GM19328 (cell line): ENCODE results near the gene MPHOSPH9.
"Not testable (repeated sequence)": the region's sequence is repeated elsewhere in the genome, so short reads cannot be mapped to it uniquely, and the experiment has no call there.

Source experiments
- ATAC-seq: cut with Tn5 transposase; IDR thresholded peaks from one replicate; pipeline ENCODE4 v1.9.1; 2021; ENCODE audit warnings: mild to moderate bottlenecking, moderate library complexity; ENCODE audit not compliant: unreplicated experiment

Gene MPHOSPH9

DNA sequence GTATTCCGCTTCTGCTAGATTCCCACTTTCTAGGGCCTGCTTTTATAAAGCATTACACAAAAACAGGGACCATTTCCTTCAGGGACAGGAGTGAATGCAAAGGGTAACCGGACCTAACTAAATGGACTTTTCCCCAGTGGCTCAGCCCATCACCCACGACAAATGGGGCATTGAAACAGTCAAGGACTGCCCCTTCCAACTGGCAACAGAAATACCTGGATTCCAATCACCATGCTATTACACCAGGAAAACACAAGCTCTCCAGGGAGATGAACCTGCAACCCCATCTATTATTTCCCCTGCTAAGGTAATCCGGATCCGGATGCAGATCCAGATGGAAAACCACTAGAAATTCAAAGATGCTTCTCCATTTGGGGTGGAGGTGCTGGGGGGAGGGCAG is 1.0 kb downstream of the MPHOSPH9 start:
- ATAC-seq: no peak

DNA sequence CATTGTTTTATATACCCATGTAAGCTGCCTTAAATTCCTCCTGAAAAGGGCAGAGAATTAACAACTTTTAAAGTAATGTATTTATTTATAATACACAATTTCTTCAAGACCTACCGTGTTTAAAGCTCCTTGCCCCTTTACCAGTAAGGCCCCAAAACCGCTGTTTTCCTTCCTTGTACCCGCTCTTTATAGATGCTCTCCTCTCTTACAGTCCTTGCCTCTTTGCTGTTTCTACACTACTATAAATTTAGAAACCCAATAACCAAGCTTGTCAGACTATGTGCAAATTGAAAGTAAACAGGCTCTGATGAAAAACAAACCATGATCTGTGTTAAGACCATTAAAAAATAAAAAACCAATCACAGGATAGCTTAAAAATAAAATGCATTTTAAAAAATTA is 3.9 kb downstream of the MPHOSPH9 start:
- ATAC-seq: no peak

DNA sequence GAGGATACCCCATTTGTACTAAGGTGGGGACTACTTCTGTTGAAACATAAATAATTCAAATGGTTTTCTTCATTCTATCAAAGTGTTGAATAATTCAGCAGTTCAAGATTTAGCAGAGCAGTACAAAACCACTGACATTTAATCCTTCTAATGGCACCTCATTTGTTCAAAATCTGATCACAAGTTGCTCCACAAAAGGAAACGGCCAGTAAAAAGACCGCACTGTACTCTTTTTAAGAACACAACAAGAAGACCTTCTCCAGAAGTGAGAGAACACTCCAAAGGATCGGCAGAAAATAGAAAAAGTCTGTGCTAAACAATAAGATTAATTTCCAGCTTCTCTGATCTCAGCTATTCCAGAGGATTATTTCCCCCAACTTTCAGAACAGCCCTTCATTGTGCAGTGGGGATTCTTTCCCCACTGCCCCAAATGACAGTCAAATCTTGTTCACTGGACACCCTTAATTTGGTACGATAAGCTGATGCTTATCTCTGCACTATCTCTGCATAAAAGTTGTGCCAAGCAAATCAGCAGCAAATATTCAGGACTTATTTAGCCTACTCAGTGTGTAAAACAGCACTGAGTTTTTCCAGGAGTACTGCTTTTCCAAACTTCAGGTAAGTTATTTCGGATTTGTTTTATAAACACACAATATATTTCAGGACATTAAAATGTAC is 5.2 kb downstream of the MPHOSPH9 start:
- ATAC-seq: no peak

DNA sequence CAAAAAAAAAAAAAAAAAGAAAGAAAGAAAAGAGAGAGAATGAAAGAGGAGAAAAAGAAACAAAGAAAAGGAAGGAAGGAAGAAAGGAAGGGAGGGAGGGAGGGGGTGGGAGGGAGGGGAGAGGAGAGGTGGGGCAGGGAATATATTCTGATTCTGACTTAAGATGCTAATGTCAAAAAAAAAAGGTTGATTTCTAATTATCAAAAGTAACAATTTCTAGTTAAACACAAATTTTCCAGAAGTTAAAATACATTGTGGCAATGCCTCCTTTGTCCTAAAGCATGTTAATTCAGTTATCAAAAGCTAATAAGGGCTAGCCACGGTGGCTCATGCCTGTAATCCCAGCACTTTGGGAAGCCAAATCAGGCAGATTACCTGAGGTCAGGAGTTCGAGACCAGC is 7.5 kb downstream of the MPHOSPH9 start:
- no peak for ATAC-seq

DNA sequence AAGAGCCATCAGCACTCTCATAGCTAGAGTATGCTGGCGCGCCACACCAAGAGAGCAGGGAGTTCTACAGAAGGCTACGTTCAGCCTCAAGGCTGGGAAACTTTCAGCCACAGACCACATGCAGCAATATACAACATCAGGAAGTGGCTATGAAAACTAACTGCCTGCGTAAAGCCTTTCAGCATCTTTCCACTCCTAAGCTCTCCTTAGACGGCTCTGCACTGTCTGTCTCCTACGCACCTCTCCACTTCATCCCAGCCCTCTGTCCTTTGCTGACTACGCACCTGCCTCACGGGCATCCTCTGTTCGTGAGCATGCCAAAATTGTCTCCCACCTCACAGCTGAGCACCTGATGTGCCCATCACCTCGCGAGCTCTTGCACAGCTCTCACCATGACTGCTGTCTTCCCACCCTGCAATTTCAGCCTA is 9.7 kb downstream of the MPHOSPH9 start:
- no peak for ATAC-seq

DNA sequence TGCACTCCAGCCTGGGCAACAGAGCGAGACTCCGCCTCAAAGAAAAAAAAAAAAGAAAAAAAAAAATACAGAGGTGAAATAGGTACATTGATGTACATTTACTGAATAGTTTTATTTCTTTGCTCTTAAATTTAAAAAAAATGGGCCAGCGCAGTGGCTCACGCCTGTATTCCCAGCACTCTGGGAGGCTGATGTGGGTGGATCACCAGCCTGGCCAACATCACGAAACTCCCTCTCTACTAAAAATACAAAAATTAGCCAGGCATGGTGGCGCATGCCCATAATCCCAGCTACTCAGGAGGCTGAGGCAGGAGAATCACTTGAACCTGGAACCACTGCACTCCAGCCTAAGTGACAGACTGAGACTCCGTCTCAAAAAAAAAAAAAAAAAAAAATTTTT is 25.1 kb downstream of the MPHOSPH9 start:
- ATAC-seq: not testable (repeated sequence)

DNA sequence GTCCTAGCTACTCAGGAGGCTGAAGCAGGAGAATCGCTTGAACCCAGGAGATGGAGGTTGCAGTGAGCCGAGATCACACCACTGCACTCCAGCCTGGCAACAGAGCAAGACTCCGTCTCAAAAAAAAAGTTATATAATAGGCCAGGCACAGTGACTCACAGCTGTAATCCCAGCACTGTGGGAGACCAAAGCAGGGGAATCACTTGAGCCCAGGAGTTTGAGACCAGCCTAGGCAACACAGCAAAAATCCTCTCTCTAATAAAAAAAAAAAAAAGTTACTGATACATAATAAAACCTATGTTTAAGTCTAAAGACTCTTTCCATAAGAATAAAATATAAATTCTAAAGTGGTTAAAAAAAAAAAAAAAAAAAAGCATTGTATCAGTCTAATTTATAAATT is 26.1 kb downstream of the MPHOSPH9 start:
- not testable (repeated sequence) for ATAC-seq

DNA sequence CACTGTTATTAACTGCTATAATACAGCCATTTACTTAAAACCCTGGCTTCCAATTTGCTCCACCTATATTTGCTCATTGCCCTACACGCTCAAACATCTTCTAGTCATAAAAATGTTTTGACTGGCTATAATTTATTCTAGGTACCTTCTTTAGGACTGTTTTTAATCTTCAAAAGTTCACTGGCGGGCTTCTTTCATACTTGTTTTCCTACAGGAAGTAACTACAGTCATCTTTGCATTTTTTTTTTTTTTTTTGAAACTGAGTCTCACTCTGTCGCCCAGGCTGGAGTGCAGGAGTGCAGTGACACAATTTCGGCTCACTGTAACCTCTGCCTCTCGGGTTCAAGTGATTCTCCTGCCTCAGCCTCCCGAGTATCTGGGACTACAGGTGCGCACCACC is 32.5 kb downstream of the MPHOSPH9 start:
- no peak for ATAC-seq

DNA sequence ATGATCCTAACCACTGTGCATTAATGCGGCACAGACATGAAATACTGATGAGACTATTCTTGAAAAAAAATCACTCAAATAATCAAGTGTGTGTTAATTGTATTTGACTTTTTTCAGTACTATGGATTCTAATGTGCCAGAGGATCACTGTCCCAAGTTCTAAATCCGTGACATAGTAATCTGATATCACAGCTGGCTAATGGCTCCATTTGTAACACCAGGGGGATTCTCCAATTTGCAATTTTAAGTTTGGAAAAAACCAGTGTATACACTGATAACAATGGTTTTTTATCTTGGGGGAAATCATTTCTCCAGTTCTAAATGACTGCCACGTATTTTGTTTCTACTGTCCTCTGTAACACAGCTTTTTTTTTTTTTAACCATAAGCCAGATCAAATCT is 33.0 kb downstream of the MPHOSPH9 start:
- no peak for ATAC-seq

DNA sequence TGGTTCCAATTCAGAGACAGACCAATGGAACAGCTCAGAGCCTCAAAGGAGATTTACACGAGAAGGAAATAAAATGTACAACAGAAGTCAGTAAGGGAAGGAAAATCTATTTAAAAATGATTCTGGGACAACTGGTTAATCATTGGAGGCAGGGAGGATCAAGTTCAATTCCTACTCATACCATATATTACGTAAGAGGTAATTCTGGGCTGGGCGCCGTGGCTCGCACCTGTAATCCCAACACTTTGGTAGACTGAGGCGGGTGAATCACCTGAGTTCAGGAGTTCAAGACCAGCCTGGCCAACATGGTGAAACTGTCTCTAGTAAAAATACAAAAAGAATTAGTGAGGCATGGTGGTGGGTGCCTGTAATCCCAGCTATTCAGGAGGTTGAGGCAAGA is 45.3 kb downstream of the MPHOSPH9 start:
- no peak for ATAC-seq

DNA sequence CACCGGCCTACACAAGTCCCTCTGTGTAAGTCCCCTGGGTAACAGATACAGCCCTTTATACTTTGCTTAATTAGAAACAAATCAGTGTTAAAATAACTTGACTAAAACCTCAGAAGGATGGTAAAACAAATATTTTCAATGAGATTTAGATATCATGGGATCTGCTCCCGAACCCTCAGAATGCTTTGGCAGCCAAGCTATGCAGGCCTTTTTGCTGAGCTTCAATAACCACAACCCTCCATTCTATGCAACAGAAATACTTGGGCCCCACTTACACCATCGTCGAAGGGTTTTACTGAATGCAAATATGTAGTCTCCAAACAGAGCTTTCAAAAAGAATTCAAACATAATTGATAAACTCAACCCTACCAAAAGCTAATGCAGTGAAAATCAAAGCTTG is 52.8 kb downstream of the MPHOSPH9 start:
- ATAC-seq: no peak

DNA sequence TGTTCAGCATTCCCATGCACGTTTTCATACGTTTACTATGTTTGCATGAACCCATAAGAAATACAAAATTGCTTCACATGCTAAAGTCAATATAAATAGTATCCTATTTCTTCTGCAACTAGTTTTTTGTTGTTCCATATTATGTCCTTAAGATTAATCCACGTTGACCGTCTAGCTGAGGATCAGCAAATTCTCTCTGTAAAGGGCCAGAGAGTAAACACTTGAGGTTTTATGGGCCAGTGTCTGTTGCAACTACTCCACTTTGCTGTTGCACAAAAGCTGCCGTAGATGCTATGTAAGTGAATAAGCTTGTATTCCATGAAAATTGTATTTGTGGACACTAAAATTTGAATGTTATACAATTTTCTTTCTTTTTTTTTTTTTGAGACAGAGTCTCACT is 61.0 kb downstream of the MPHOSPH9 start:
- ATAC-seq: no peak

DNA sequence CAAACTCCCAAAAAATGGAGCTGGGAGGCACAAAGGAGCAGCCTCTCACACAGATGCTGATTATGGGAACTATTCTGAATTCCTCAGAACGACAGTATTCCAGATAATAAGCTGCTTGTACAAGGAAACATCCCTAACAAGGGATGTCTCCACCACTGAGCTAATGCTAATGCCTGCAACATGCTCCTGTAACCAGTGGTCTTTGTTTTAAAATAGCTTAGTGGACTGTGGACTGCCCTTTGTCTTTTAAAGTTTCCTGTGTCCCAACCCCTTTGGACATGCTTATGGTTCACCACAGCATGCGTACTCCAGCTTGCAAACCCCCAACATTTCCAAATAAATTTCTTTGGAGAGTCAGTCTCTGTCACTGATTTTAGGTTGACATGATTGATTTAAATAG is 65.6 kb downstream of the MPHOSPH9 start:
- no peak for ATAC-seq

DNA sequence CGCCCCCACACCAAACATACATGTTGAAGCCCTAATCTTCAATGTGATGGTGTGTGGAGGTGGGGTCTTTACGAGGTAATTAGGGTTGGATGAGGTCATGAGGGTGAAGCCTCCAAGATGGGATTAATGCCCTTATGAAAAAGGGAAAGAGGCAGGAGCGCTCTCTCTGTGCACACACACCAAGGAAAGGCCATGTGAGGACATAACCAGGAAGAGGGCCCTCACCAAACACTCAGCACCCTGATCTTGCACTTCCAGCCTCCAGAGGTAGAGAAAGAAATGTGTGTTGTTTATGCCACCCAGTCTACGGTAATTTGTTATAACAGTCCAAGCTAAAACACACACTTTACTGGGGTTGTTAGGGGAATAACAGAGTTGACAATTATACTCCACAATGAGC is 67.4 kb downstream of the MPHOSPH9 start:
- ATAC-seq: no peak

DNA sequence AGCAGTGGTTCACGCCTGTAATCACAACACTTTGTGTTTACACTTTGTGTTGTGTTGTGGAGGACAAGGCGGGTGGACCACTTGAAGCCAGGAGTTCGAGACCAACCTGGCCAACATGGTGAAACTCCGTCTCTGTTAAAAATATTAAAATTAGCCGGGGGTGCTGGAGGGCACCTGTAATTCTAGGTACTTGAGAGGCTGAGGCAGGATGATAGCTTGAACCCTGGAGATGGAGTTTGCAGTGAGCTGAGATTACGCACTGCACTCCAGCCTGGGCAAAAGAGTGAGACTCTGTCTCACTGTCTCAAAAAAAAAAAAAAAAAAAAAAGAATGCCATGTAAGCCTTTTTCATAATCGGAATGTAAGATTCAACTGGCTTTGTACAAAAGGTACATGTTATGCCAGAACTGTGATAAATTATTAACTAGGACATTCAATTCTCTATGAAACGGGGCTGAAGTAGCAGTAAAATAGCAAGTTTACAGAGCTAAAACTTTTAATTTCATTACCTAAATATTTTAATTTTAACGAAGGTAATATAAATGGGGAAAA is 68.2 kb downstream of the MPHOSPH9 start:
- no peak for ATAC-seq

DNA sequence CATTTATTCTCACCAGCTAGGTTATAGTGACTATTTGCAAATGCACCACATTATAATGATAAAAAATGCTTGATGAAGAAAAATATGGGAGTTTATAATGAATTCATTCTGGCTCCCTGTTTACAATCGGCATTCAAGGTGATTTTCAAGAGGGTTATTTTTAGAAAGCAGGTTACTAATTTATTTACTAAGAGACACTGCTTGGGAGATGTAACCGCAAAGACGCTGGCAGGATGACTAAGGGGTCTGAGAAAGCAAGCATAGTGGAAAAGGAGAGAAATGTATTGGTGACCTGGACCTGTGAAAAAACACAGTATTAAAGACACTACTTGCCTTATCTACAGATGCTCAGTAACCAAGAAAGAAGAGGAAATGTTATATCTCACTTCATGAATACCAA is 68.7 kb downstream of the MPHOSPH9 start:
- ATAC-seq: no peak

DNA sequence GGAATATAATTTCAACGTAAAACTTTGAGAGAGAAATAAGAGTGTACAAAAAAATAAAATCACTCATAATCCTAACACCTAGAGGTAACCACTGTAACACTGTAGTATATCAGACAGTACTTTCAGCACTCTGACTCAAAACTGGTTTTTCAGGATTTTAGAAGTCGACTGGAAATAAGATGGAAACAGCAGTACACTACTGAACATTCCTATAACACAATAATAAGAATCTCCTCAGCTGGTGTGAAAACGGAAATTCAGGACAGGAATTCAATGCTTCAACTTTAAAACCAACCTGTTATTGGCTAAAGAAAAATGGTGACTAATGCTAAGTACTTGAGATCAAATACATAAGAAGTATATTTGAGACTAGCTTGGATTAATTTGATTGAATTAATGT is 69.7 kb downstream of the MPHOSPH9 start:
- ATAC-seq: no peak

DNA sequence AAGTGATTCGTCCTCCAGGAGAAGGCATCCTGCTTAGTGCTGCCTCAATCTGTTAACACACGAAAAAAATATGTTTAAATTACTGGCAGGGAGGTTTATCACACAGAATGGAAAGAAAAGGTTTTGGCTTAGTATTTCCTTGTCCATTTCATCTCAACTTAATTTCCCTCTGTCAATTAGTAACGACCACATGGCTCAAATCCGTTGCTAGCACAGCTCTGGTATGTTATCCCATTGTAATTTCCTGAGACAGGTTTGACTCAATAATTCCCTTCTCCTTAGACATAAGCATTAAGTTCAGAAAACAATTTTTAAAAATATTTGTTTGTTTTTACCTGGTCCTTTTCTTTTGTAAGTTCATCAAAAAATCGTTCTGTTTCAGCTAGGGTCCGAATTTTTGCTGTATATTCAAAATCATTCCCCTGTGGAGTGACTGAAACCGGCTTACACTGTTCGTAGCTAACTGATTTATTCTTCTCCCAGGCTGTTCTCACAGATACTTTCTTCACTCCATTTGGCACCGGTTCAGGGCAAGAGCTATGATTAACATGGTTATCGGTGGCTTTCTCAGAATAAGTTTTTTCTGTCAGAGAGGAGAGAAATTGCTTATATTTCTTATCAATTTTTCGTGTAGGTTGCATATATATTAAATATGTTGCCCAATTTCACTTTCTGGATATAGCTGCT is 72.0 kb downstream of the MPHOSPH9 start:
- ATAC-seq: no peak

DNA sequence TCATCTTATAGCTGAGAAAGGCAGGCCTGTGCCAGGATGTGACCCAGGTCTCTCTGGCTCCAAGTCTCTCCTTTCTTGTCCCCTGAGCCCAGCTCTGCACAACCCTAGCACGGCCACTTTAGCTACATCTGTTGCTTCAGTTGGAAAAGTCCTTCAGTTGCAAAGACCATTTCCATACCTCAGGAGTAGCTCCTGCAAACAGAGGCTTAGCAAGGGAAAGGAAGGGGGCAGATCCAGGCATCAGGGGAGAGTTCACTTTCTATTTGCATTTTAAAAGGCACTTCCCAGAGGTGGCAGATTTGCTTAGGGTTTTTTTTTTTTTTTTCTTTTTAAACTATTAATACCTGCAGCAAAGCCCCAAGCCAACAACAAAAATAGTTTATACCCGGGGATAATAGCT is 79.0 kb downstream of the MPHOSPH9 start:
- no peak for ATAC-seq

DNA sequence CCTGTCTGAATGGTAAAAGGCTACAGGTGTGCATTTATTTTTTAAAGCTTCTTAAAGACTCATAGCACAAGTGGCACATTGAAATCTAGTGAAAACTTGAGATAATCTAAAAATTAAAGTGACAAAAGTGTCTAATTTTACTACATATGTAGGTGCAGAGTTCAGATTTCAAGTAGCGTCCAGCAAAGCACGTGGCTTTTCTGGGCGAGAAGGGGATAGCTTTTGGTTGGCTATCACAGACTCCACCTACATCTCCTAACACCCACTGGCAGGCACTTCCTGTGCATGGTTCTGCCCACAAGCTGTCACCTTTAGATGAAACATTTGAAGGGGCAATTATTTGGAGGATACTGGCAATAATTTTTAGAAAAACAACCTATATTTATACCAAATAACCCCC is 80.1 kb downstream of the MPHOSPH9 start:
- no peak for ATAC-seq

DNA sequence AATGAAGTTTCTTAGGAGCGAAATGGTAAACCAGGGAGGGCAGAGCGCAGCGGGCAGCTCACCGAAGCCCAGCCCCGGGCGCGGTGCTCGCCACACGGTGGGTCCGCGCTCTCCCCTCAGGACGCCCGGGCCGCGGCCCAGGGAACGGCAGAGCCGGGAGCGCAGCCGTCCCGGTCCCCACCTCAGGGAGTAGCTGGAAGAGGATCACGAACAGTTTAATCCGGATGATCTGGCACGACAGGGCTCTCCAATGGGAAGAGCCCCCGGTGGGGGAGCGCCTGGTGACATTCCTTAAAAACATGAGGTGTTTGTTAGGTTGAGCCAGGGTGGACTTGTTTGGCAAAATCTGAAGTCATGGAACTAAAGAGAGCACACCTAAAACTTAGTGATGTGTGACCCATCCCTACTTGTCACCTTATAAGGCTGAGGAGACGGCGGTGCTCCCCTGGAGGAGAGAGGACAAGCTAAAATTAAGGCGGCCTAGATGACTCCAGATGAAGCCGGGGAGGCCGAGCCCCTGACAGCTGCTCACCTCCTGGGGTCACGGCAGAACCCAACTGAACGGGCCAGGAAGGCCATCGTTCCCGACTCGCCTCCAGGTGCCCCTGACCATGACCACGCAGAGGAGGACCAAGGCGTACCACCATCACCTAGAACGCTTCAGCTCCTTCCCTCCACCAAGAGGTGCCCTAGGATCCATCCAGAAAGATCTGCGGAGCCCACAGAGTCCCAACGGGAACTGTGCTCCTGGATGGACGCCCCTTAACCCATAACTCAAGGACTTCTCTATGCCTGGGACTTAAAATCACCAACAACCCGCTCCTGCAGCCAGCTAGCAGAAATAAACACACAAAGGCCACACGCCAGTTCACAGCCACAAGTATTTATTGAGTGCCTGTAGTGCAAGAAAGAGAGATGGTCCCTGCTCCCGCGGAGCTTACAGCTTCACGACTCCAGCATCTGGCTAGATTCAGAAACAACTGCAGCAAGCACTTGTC is 81.2 kb downstream of the MPHOSPH9 start:
- ATAC-seq: no peak
